Ammon's horn (tissue), 1 donor: ENCODE measurements around the gene ZMYM4.
"Not testable (repeated sequence)": the region's sequence is repeated elsewhere in the genome, so short reads cannot be mapped to it uniquely, and the experiment has no call there.

Source experiments
- DNase-seq: peaks from one replicate; pipeline ENCODE4 v3.0.0-alpha.2; 2016; ENCODE audit warnings: low spot score

Gene ZMYM4

DNA sequence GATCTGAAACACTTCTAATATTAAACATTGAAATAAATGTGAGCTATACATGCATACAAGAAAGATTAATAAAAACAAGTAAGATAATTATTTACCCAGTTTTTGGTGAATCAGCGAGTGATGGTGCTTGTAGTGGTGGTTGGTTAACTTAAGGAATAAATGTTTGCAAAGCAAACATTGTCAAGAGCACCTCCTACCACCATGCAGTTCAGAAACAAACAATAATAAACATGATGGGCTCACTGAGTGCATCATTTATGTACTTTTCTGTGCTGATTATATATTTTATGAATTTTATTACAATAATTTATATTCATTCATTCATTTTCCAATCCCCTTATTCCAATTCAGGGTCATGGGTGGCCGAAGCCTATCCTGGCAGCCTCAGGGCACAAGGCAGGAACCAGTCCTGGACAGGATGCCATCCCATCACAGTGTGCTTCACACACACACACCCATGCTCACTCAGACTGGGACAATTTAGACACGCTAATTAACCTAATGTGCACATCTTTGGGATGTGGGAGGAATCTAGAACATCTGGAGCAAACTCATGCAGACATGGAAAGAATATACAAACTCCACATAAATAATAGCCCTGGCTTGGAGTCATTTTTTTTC lies 57.8 kb downstream of the ZMYM4 start:
- DNase-seq = no peak

DNA sequence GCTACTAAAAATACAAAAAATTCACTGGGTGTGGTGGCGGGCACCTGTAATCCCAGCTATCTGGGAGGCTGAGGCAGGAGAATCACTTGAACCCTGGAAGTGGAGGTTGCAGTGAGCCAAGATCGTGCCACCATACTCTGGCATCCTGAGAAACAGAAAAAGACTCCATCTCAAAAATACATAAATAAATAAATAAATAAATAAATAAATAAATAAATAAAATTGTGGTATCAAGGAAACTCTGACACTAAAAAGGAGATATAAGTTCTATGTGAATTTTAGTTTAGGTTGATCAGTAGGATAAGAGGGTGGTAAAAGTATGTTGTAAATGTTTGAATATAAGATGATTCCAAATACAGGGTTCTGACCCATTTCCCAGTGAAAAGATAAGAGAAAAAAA lies 63.1 kb downstream of the ZMYM4 start:
- not testable (repeated sequence) for DNase-seq

DNA sequence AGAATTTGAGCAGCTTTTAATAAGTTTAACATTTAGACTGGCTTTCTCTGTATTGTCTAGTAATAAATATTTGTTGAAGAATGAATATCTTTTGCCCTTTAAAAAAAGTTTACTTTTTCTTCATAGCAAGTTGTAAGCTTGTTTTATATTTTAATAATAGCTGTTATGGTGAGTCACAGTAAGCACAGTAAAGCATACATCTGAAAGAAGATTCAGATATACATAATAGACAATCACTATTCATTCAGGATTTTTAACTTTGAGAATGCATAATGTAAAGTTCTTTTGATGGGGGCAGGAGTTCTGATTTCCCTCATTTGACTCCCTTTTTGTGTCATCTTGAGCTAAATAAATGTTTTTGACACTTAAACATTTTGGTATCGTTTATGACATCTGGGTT lies 66.0 kb downstream of the ZMYM4 start:
- no peak for DNase-seq

DNA sequence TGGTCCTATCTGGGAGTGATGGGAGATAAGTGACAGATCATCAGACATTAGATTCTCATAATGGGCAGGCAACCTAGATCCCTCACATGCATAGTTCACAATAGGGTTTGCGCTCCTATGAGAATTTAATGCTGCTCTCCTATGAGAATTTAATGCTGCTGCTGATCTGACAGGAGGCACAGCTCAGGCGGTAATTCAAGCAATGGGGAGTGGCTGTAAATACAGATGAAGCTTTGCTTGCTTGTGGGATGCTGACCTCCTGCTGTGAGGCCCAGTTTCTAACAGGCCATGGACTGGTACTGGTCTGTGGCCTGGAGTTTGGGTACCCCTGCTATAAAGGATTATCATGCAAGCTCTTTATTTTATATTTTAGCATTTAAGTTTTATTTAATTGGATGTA lies 72.0 kb downstream of the ZMYM4 start:
- DNase-seq = no peak

DNA sequence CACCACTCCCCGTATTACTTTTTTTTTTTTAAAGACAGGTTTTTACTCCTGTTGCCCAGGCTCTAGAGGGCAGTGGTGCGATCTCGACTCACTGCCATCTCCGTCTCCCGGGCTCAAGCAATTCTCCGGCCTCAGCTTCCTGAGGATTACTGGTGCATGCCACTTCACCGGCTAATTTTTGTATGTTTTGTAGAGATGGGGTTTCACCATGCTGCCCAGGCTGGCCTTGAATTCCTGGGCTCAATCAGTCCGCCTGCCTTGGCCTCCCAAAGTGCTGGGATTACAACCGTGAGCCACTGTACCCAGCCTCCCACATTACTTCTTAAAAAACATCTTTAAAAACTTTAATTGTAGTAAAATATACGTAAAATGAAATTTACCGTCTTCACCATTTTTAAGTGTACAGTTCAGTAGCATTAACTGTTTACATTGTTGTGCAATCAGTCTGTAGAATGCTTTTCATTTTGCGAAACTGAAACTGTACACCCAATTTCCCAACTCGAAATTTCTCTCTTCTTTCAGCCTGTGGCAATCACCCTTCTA lies 77.0 kb downstream of the ZMYM4 start:
- DNase-seq = no peak

DNA sequence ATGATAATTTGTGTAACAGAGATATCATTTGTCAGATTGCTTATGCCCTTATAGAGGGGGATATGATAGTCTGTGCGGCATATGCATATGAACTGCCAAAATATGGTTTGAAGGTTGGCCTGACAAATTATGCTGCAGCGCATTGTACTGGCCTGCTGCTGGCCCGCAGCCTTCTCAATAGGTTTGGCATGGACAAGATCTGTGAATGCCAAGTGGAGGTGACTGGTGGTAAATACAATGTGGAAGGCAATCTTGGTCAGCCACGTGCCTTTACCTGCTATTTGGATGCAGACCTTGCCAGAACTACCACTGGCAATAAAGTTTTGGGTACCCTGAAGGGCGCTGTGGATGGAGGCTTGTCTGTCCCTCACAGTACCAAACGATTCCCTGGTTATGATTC lies 82.4 kb downstream of the ZMYM4 start:
- no peak for DNase-seq

DNA sequence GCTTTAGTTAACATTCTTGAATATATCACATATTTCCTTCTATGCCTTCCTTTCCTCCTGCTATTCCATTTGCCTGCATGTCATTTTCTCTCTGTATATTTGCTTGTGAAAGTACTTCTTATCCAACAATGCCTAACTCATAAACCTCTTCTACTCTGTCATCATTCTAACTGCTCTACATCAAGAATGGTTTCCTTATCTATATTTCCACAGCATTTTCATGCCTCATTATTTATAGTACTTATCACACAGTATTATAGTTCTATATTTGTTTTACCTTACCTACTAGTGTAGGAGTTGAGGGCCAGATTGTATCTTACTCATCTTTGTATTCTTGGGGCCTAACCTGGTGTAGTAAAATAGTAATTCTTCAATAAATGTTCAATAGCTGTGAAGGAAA lies 91.5 kb downstream of the ZMYM4 start:
- DNase-seq = no peak

DNA sequence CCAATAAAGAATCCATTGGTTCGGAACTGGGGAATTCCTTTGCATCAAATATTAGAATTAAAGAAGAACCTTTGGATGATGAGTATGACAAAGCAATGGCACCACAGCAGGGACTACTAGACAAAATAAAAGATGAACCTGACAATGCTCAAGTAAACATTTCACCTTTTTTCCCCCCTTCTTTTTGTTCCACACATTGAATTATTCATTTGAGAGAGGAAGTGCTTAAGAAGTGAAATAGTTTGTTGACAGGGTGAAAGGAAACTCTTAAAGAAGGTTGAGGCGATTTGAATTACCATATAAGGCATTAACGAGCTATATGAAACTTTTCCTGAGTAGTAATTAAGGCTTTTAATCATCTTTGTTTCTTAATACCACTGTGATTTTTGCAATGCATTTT lies 93.1 kb downstream of the ZMYM4 start:
- DNase-seq = no peak

DNA sequence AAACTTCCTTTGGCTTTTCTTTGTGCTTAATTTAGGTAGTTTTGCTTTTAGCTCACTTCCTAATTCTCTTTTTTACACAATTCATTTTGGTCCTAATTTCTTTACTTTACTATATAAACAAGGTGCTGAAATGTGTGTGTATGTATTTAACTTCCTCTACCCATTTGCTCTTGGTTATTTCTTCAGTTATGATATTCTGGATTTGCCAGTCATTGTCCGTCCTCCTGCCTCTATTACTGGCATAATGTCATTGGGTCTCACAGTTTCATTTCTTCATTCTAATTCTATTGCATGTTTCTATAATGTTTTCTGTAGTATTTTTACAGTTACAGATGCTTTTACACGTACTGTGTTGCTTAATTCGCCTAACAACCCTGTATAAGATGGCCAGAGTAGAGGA lies 96.2 kb downstream of the ZMYM4 start:
- no peak for DNase-seq

DNA sequence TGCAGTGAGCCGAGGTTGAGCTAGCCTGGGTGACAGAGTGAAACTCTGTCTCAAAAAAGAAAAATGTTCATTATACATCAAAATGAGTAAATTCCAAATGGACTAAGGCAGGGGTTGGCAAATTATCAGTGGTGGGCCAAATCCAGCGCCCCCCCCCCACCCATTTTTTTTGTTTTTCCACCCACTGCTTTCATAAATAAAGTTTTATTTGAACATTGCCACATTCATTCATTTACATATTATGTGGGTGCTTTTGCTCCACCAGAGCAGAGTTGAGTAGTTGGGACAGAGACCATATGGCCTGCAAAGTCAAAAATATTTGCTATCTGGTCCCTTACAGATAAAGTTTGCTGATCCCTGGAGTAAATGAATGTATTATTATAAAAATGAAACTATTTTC lies 99.4 kb downstream of the ZMYM4 start:
- no peak for DNase-seq

DNA sequence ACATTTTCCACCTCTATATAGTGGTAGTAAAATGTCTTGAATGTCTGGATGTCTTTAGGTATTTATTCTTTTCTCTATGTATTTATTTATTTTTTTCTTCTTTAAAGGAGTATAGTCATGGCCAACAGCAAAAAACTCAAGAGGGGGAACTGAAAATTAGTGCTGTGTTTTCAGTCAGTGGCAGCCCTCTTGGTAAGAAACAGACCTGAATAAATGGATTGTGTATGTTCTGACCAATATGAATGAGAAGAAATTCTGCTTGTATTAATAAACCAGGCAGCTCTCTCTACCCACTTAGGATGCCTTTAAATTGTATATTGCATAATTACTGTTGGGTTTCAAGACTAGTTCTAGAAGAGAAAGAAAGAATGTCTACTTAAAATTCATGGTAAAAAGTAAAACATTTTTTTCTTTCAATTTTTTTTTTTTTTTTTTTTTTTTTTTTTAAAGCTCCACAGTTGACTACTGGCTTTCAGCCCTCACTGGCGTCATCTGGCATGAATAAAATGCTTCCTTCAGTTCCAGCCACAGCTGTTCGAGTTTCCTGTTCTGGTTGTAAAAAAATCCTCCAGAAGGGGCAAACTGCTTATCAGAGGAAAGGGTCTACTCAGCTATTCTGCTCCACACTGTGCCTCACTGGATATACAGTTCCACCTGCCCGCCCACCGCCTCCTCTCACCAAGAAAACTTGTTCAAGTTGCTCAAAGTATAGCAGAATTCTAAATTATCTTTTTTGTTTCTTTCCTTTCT lies 101.6 kb downstream of the ZMYM4 start:
- DNase-seq = peak; percentile 84

DNA sequence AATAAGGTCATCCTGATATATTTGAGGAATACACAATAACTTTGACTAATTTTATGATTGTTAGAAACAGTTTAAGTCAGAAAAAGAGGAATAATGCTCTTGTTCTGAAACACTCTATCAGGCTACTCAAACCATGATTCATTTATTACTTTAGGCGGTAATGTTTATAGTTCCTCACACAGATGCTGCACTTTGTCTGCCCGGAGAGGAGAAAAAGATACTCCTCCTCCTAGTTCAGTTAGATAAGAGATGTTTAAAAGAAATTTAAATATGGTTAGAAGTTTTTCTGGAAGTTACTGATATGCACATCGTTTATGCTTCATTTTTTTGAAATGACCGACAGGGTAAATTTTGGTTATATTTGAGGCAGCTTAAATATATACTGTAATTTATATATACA lies 103.0 kb downstream of the ZMYM4 start:
- no peak for DNase-seq

DNA sequence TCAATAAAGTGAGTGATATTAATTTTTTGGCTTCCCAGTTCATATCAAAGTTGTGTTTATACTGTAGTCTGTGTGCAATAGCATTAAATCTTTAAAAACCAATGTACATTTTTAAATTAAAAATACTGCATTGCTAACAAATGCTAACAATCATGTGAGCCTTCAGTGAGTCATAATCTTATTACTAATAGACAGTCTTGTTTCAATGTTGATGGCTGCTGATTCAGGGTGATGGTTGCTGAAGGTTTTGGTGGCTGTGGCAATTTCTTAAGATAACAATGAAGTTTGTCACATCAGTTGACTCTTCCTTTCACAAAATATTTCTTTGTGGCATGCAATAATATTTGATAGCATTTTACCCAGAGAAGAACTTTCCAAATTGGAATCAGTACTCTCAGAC lies 109.0 kb downstream of the ZMYM4 start:
- no peak for DNase-seq

DNA sequence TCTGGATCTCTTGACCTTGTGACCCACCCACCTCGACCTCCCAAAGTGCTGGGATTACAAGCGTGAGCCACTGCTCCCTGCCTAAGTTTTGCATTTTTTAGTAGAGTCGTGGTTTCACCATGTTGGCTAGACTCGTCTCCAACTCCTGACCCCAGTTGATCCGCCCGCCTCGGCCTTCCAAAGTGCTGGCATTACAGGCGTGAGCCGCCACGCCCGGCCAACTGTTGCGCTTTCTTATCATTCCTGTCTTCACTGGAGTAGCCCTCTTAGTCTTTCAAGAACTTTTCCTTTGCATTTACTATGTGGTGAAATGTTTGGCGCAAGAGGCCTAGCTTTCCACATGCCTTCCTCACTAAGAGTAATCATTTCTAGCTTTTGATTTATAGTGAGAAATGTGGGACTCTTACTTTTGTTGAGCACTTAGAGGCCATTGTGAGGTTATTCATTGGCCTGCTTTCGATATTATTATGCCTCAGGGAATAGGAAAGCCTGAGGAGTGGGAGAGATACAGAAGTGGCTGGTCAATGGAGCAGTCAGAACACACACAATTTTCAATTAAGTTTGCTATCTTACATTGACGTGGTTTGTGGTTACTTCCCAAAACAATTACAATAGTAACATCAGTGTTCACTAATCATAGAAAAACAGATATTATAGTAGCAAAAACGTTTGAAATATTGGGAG lies 111.0 kb downstream of the ZMYM4 start:
- no peak for DNase-seq

DNA sequence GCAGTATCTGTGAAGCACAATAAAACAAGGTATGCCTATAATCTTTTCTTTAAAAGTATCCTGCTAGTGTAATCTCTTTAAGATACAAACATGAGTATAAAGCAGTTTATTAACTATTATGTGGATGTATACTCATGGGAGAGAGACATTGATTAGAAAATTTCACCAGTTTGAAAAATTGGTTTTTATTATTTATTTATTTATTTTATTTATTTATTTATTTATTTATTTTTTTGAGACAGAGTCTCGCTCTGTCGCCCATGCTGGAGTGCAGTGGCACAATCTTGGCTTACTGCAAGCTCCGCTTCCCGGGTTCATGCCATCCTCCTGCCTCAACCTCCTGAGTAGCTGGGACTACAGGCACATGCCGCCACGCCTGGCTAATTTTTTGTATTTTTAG lies 111.6 kb downstream of the ZMYM4 start:
- not testable (repeated sequence) for DNase-seq

DNA sequence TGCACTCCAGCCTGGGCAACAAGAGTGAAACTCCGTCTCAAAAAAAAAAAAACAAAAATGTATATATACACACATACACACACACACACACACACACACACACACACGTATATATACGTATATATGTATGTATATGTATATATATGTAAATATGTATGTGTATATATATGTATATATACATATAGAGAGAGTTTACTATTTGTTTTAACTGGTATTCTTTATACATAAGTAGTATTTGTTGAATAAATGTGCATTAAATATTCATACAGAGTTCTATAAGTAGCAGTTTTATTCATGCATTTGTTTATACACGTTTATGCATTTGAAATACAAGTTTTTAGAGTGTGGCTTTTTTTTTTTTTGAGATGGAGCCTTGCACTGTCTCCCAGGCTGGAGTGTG lies 113.6 kb downstream of the ZMYM4 start:
- DNase-seq = no peak

DNA sequence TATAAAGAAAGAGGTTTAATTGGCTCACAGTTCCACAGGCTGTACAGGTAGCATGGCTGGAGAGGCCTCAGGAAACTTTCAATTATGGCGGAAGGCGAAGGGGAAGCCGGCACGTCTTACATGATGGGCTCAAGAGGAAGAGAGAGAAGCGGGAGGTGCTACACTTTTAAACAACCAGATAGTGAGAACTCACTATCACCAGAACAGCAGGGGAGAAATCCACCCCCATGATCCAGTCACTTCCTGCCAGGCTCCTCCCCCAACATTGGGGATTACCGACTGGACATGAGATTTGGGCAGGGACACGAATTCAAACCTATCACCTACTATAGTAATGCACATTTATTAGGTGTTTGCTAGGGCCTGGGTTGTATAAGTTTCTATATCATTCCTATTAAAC lies 117.8 kb downstream of the ZMYM4 start:
- no peak for DNase-seq

DNA sequence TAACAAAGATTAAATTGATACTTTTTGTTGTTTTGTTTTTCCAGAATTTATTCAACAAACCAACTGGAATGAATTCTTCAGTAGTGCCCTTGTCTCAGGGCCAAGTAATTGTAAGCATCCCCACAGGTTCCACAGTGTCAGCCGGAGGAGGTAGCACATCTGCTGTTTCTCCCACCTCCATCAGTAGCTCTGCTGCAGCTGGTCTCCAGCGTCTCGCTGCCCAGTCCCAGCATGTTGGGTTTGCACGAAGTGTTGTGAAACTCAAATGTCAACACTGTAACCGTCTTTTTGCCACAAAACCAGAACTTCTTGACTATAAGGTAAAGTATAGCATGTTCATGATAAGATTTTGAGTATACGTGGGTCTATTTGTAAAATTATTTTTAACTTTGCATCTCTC lies 118.5 kb downstream of the ZMYM4 start:
- DNase-seq = no peak

DNA sequence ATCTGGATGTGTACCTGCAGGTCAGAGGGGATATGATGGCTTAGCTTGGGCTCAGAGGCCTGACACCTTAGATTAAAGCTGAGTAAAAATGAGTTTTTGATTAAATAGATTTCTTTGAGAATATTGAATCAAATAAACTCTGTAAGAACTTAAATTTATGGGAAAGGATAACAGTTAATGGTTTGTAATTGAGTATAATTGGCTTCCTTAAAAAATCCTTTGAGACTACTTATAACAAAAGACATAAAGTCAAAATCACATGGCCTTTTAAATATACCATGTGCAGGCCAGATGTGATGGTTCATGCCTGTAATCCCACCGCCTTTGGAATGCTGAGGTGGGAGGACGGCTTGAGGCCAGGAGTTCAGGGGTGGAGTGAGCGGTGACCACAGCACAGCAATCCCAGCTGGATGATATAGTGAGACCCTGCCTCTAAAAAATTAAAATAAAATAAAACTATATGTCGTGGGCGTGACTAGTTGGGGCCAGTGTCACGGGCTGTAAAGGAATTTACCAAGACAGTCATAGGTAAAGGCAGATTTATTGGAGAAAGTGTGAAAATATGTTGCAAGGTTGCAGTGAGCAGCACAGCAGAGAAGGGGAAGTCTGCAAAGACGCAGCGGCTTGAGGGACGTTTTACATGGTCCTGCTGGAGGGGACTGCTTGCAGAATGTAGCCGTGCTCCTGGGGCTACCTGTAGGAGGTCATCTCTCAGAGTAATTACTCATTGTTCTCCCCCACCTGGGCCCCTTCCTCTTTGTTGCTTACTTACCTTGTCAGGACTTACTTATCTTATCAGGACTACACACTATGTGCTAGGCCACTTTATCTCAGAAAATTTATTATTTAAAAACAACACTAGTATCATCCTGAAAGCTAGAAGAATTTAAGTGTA lies 122.3 kb downstream of the ZMYM4 start:
- DNase-seq = no peak

DNA sequence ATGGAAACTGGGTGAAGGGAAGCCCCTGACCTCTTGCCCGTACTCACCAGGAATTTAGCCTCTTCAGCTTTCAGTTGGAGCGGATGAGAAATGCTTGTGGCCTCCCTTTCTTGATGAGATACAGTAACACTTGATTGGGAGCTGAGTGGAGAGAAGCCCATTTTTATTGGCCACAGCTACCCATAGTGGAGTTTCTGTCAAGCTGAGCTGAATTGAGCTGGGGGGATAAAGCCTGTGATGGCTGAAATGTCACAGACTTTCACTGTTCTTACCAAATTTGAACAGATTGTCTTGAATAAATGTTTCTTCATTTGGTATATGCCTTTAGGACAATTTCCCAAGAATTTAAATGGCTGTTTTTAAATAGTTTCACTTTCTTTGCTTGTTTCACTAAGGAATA lies 125.9 kb downstream of the ZMYM4 start:
- no peak for DNase-seq

DNA sequence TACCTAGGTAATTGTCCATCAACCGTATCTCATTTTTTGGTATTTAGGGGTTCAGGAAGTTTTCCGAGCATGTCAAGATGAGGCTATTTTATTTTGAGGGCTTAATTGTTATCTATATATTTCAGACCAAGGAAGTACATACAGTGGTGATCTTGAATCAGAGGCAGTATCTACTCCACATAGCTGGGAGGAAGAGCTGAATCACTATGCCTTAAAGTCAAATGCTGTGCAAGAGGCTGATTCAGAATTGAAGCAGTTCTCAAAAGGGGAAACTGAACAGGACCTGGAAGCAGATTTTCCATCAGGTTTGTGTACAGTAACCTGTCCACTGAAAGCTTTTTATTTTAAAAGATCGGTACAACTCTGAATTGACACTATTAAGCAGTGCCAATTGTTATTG lies 130.2 kb downstream of the ZMYM4 start:
- no peak for DNase-seq

DNA sequence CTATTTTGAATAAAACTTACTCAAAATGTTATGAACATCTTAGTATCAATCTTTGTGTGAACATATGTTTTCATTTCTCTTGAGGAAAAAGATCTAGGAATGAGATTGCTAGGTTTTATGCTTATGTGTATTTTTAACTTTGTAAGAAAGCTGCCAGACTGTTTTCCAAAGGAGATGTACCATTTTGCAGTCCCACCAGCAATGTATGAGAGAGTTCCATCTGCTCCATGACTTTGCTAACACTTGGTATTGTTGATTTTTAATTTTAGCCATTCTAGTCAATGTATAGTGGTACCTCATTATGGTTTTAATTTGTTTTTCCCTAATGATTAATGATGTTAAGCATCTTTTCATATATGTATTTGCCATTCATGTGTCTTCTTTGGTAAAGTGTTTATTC lies 132.5 kb downstream of the ZMYM4 start:
- no peak for DNase-seq
